Measurements from ENCODE around the gene PTX4. TPM values are rescaled to one million over a fixed set of nuclear protein-coding genes. Genes with fewer than 3 reads are reported as not detected.

PTX4 gene, protein sequence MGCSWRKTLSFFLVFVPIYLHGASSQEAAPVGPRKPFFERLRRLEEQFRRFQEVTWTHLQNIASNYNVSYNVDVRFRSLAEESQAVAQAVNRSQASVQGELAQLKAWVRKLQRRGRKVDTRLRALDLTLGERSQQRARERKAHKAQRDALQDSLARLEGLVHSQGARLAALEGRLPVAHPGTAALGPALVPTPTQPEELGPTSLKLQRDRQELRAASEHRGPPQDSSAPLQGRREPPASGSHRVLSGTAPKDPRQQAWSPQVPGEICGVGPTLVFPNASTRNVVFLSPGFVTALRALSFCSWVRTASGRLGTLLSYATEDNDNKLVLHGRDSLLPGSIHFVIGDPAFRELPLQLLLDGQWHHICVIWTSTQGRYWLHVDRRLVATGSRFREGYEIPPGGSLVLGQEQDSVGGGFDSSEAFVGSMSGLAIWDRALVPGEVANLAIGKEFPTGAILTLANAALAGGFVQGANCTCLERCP
- not detected in 2 replicates for total RNA-seq (2011; cell fraction: chromatin; rRNA removed; ENCODE audit: low replicate concordance)
- total RNA-seq (2011; cell fraction: nucleolus; rRNA removed), result not detected in 2 replicates
- total RNA-seq (2011; cell fraction: nucleoplasm; rRNA removed), result not detected in 2 replicates
- total RNA-seq (2014; rRNA removed), result not detected in 2 replicates
- not detected in 2 replicates for total RNA-seq (2014; rRNA removed; fragmentation: Illumina TruSeq; extraction: Trizol)
- total RNA-seq (2015; rRNA removed; fragmentation: Illumina TruSeq; extraction: Trizol), result not detected in 2 replicates
- total RNA-seq (2021), result 0.11 and 0.38 TPM in 2 replicates
- polyA plus RNA-seq (2011; rRNA removed), result not detected in 2 replicates
- polyA plus RNA-seq (2011; cell fraction: cytosol; rRNA removed), result 0.07 TPM in 1 of 2 replicates, not detected in the other
- polyA plus RNA-seq (2011; cell fraction: nucleus; rRNA removed), result 0.09 TPM in 1 of 2 replicates, not detected in the other
- polyA plus RNA-seq (2012), result not detected in 2 replicates
- polyA plus RNA-seq (2014; fragmentation: Illumina TruSeq; extraction: Trizol), result not detected in 2 replicates
- not detected for polyA plus RNA-seq (2014; fragmentation: Nextera tagmentation; extraction: Ambion mirVana)
- polyA plus RNA-seq (2014; rRNA removed), result not detected in 2 replicates
- polyA minus RNA-seq (2011; rRNA and poly(A)+ RNA removed), result not detected in 2 replicates
- polyA minus RNA-seq (2011; cell fraction: cytosol; rRNA and poly(A)+ RNA removed), result not detected in 2 replicates
- polyA minus RNA-seq (2011; cell fraction: nucleus; rRNA and poly(A)+ RNA removed), result not detected in 2 replicates
- Bru-seq, nascent RNA, result not detected
- BruChase-seq, experiment 1, labeled RNA remaining after a 2-hour chase, result percentile 16 among the genes with signal in this experiment
- percentile 23 among the genes with signal in this experiment for BruChase-seq, experiment 2, labeled RNA remaining after a 6-hour chase
- long read RNA-seq, experiment 1, result 0 reads
- long read RNA-seq, experiment 2, result 0 reads
- long read RNA-seq, experiment 3, result 0 reads

DNA sequence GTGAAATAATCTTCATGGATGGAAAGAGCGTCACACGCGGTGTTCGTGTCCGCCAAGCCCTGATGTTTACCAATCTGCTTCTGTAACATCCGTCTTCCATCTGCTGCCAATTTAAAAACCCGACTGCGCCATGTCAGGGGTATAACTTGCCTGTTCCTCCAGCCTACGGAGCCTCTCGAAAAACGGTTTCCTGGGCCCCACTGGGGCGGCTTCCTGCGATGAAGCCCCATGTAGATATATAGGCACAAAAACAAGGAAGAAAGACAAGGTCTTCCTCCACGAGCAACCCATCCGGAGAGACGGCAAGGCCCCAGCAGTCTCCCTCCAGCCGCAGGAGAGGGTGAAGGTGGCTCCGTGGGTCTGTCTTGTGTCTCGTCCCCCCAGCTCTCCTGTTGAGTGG lies at the start of gene PTX4:
Gene PTX4 (minus strand): TSS at position 326 of the 400 bp plus-strand sequence. CDS start 35 bp downstream, at position 291.
- no TSS peak for BruUV-seq (replicated peaks)
- H3K9me1 ChIP-seq (ENCODE audit: control insufficient read depth, insufficient read depth, low read length), result no peaks in the 10 kb centered on the region
- in situ Hi-C loops (cut with MboI), result no loop called here
- ATAC-seq, result no peak
- H3K27me3 ChIP-seq (ENCODE audit: control insufficient read depth in 2 of 2, insufficient read depth in 2 of 2, low read length in 2 of 2), result no peaks in the 10 kb centered on the region
- intact Hi-C loops (cut with micrococcal nuclease), result no loop called here
- H3K4me3 ChIP-seq, result no peak within 1 kb of the TSS
- H4K20me1 ChIP-seq (replicated peaks; ENCODE audit: control insufficient read depth, insufficient read depth, low read length), result no peaks in the 10 kb centered on the region
- H3K79me2 ChIP-seq (ENCODE audit: control insufficient read depth, insufficient read depth, low read length), result peaks cover 10% of the 10 kb centered on the region
- ChIA-PET POLR2A (interaction anchor here (0.5 to 1.0 kb wide), 2 partner anchors 82 to 139 kb away, joined by 3 read pairs; no protein-coding TSS in a partner anchor), CTCF (ENCODE audit: low intra/inter-chr PET ratio) (no interaction called here)
- peak within 1 kb of the TSS in 1 of 2 experiments; percentile 64; a peak in 1 of 4 replicates for H3K9ac ChIP-seq (ENCODE audit: insufficient read depth in 1 of 2, low read depth in 2 of 2, low read length in 2 of 2)
- WGBS (ENCODE audit: insufficient coverage, low coverage, missing lambda C conversion rate), result 64% methylated on average over 19 of the region's 19 CpGs
- no peak within 1 kb of the TSS for H2AFZ ChIP-seq (ENCODE audit: low read depth, low read length)
- DNase-seq (ENCODE audit: extremely low read depth in 1 of 4, low spot score in 3 of 4), result no peak
- H3K9me3 ChIP-seq (replicated peaks; ENCODE audit: control insufficient read depth, insufficient read depth, low read depth, low read length), result no peaks in the 10 kb centered on the region
- H3K27ac ChIP-seq (ENCODE audit: extremely low read depth, low read depth, low read length), result no peak within 1 kb of the TSS
- no peaks in the 10 kb centered on the region for H3K36me3 ChIP-seq (ENCODE audit: control insufficient read depth, insufficient read depth, low read length)
- no peak within 1 kb of the TSS for H3K4me2 ChIP-seq (ENCODE audit: insufficient read depth, low read length)
- peaks cover 10 to 55% of the 10 kb centered on the region in 2 experiments; a peak in 4 of 5 replicates for H3K4me1 ChIP-seq (replicated peaks in 1 of 2; ENCODE audit: control insufficient read depth in 2 of 2, insufficient read depth in 2 of 2, low read length in 2 of 2)
- no peak for FAIRE-seq
- TF ChIP-seq MTA1 (IDR thresholded peaks at IDR 0.05; ENCODE audit: borderline replicate concordance), result no peak
- TF ChIP-seq, protein P1, sequence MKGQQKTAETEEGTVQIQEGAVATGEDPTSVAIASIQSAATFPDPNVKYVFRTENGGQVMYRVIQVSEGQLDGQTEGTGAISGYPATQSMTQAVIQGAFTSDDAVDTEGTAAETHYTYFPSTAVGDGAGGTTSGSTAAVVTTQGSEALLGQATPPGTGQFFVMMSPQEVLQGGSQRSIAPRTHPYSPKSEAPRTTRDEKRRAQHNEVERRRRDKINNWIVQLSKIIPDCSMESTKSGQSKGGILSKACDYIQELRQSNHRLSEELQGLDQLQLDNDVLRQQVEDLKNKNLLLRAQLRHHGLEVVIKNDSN (CRISPR knock-in tag; IDR thresholded peaks at IDR 0.05), result no peak
- TF ChIP-seq BCOR (IDR thresholded peaks at IDR 0.05), result no peak
- TF ChIP-seq HDGF (IDR thresholded peaks at IDR 0.05), result no peak
- no peak for TF ChIP-seq TAF15 (IDR thresholded peaks at IDR 0.05; ENCODE audit: low read depth, low read length)
- TF ChIP-seq ZNF583 (CRISPR knock-in tag; IDR thresholded peaks at IDR 0.05), result no peak
- no peak for TF ChIP-seq CREM (IDR thresholded peaks at IDR 0.05; ENCODE audit: low read depth)
- TF ChIP-seq, protein P2, sequence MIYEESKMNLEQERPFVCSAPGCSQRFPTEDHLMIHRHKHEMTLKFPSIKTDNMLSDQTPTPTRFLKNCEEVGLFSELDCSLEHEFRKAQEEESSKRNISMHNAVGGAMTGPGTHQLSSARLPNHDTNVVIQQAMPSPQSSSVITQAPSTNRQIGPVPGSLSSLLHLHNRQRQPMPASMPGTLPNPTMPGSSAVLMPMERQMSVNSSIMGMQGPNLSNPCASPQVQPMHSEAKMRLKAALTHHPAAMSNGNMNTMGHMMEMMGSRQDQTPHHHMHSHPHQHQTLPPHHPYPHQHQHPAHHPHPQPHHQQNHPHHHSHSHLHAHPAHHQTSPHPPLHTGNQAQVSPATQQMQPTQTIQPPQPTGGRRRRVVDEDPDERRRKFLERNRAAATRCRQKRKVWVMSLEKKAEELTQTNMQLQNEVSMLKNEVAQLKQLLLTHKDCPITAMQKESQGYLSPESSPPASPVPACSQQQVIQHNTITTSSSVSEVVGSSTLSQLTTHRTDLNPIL (CRISPR knock-in tag; IDR thresholded peaks at IDR 0.05), result no peak
- TF ChIP-seq ZNF282 (CRISPR knock-in tag; IDR thresholded peaks at IDR 0.05), result no peak
- no peak for TF ChIP-seq BMI1 (IDR thresholded peaks at IDR 0.05; ENCODE audit: low read length)
- TF ChIP-seq HMGN3 (IDR thresholded peaks at IDR 0.05; ENCODE audit: borderline replicate concordance, extremely low read depth, insufficient read length, low read depth, low read length), result no peak
- TF ChIP-seq JUND (IDR thresholded peaks at IDR 0.05; ENCODE audit: borderline replicate concordance, low read depth, low read length), result no peak
- no peak for TF ChIP-seq JUND (tag; IDR thresholded peaks at IDR 0.05; ENCODE audit: borderline replicate concordance, low read depth, low read length)
